ENCODE measurements around the gene LMCD1.

DNA sequence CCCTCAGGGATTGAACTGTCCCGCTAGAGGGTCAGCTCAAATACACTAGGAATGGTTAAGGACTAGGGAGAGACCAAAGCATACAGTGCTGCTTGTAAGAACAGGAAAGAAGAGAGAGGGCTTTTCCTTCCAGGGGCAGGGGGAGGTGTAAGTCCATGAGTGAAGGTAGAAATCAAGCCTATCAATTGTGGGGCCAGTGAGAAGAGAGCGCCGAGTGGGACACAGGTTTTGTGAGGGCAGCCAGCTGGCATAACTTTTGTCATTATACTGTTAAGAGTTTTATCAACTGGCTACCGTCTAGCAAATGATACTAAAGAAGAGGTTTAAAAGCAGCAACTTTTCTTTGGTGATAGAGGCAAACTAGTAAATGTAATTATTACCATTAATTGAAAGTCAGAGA is 45.0 kb downstream of the LMCD1 start:
- TF ChIP-seq, protein P1, sequence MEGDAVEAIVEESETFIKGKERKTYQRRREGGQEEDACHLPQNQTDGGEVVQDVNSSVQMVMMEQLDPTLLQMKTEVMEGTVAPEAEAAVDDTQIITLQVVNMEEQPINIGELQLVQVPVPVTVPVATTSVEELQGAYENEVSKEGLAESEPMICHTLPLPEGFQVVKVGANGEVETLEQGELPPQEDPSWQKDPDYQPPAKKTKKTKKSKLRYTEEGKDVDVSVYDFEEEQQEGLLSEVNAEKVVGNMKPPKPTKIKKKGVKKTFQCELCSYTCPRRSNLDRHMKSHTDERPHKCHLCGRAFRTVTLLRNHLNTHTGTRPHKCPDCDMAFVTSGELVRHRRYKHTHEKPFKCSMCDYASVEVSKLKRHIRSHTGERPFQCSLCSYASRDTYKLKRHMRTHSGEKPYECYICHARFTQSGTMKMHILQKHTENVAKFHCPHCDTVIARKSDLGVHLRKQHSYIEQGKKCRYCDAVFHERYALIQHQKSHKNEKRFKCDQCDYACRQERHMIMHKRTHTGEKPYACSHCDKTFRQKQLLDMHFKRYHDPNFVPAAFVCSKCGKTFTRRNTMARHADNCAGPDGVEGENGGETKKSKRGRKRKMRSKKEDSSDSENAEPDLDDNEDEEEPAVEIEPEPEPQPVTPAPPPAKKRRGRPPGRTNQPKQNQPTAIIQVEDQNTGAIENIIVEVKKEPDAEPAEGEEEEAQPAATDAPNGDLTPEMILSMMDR (conservative IDR thresholded peaks at IDR 0.05 in 1 of 2, IDR thresholded peaks at IDR 0.05 in 1 of 2; ENCODE audit: extremely low read depth in 1 of 2, insufficient read depth in 1 of 2, low read depth in 1 of 2, low read length in 2 of 2), result no peak
- no peak for TF ChIP-seq EZH2 (IDR thresholded peaks at IDR 0.05; ENCODE audit: borderline replicate concordance, low read length)

All from mammary epithelial cell (primary cell).